ENCODE data around the gene PIK3IP1.
"Not testable (repeated sequence)": the region's sequence is repeated elsewhere in the genome, so short reads cannot be mapped to it uniquely, and the experiment has no call there.

The PIK3IP1 gene, protein sequence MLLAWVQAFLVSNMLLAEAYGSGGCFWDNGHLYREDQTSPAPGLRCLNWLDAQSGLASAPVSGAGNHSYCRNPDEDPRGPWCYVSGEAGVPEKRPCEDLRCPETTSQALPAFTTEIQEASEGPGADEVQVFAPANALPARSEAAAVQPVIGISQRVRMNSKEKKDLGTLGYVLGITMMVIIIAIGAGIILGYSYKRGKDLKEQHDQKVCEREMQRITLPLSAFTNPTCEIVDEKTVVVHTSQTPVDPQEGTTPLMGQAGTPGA

DNA sequence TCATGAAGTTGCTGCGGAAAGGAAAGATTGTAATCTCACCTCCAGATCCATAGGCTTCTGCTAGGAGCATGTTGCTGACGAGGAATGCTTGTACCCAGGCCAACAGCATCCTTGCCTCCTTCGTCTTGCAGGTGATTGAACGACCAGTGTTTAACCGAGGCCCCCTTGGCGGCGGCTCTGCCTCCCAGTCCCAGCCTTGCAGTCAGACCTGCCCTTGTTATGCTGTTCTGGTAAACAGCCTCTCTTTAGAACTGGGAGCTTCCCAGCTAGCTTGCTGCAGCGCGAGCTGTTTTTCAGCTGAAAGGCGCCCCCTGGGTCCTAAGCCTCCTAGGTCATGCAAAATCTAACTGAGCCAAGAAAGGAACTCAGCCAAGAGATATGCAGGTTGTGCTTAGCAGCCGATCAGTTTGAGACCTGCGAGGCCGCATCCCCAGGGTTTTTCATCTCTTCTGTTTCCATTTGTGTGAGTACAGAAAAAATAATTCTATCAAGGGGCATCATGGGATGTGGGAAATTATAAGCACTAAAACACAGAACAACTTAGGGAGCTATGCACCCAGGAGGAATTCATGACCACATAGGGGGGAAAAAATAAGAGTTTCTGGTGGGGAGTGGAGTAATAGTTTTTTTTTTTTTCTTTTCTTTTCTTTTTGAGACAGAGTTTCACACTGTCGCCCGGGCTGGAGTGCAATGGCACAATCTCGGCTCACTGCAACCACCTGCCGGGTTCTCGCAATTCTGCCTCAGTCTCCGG is at the start of gene PIK3IP1:
PIK3IP1 (minus strand) TSS at position 253 of the 754 bp plus-strand sequence; CDS start at position 109, 144 bp downstream.
- DNase-seq = peak; percentile 95

DNA sequence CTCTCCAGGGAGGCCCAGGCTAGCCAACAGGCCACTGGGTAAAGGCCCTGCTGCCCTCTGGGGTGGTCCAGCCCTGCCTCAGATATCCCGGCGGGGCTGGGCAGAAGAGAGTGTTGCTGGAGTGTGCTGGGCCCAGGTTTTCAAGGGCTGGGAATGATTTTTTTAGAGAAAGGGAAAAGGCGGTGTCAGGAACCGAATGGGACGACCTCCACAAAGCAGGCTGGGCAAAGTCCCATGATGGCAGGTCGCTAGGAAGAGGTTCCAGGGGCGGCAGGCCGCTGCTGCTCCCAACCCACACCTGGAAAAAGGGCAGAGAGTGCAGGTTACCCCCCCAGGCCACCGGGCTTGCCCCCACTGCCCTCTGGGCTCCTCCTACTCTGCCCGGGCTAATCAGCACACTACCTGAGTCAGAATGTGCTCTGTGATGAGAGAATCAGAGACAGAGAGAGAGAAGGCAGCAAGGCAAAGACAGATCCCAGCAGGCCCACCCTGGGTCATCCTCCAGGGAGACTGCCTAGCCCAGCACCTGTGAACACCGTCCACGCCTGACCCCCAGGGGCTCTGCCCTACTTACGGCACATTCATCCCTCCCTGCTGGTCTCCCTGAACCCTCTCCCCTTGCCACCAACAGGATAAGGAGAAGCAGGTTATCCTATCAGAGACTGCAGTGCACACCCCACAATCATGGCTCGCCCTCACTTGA is 49.2 kb upstream of the PIK3IP1 start:
- DNase-seq = no peak

DNA sequence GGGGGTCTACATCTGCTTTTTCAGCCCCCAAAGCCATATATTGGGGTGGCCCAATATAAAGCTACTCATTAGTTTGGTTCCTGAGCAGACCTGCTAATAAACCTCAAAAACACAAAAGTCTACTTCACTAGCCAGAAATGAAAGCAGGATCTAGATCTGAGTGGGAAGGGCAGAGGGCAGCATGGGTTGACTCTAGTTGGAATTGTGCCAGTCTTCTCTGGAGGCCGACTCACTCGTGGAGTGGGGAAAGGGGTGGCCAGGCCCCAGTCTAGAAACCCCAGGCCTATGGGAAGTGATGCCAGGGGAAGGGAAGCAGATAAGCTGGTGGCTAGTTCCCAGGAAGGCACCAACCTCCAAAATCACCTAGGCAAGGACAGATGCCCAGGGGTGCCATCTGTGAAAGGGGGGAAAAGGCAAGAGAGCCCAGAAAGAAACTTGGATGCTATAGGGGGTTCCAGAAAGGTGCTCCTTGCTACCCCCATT is 48.5 kb upstream of the PIK3IP1 start:
- DNase-seq = no peak

DNA sequence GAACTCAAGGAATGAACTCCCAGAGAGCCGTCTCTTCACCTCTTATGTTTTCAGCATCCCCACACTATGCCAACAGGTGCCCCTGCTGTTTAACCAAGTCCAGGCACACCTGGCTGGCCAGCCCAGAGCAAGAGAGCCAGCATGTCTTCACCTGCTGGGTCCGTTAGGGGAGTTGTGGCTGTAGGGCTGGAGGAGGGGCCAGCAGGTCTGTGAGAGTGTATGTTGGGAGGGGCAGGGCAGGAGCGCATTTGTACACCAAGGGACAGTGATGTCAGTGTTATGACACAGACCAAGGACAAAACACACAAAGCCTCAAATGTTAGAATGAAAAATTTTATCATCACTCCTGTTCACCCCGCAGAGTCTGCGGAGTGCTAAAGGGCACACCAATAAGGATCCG is 48.1 kb upstream of the PIK3IP1 start:
- no peak for DNase-seq

- DNase-seq = no peak
Observed at GRCh38 chr22:31339148-31339832, 47.0 kb upstream of the PIK3IP1 start.

- no peak for DNase-seq
Observed at GRCh38 chr22:31337178-31337577, 44.9 kb upstream of the PIK3IP1 start.

- DNase-seq = no peak
Observed at GRCh38 chr22:31334329-31334728, 42.0 kb upstream of the PIK3IP1 start.

DNA sequence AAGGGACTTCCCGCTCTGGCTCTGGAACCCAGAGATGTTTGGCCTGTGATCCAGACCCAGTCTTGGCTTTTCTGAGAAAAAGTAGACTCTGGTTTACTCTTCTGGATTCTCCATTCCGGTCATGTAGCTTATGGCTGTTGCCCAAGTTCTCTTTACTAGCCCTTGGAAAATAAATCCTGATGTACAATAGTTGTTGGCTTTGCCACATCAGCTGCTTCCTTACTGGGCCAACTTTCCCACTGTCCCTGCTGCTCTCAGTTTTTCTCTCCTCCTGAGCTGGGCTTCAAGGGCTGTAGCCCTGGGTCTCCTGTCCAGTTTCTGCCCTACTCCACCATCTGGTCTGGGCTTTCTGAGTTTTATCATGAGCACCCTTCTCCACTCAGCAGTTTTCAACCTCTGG is 41.4 kb upstream of the PIK3IP1 start:
- DNase-seq = no peak

DNA sequence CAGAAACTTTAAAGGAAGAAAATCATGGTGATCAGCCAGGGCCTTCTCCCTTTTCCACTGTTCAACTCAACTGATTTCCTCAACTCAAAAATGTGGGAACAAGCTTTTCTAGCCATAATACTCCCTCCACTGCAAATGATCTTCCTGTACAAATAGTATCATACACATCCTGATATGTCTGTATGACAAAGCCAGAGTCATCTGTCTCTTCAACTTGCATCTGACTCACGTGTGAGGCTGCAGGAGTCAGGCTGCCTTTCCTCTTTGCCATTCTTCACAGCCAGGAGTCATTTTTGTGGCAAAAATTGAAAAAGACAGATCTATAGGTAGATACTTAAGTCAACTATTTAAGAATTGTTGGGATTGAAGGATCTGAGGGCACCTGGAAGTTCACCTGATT is 40.6 kb upstream of the PIK3IP1 start:
- no peak for DNase-seq

DNA sequence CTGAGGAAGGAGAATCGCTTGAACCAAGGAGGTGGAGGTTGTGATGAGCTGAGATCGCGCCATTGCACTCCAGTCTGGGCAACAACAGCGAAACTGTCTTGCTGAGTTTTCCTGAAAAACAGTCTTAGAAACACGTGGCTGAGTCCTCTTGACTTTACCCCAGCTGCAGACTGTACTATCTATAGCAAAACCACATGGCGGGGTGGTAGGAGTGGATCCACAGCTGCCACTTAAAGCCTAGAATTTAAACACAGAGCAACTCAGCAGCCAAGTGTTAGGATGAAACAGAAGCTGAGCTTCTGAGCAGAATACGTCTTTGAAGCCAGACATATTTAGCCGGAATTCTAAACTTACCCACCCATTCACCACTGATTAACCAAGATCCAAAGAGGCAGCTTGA is 39.7 kb upstream of the PIK3IP1 start:
- no peak for DNase-seq

DNA sequence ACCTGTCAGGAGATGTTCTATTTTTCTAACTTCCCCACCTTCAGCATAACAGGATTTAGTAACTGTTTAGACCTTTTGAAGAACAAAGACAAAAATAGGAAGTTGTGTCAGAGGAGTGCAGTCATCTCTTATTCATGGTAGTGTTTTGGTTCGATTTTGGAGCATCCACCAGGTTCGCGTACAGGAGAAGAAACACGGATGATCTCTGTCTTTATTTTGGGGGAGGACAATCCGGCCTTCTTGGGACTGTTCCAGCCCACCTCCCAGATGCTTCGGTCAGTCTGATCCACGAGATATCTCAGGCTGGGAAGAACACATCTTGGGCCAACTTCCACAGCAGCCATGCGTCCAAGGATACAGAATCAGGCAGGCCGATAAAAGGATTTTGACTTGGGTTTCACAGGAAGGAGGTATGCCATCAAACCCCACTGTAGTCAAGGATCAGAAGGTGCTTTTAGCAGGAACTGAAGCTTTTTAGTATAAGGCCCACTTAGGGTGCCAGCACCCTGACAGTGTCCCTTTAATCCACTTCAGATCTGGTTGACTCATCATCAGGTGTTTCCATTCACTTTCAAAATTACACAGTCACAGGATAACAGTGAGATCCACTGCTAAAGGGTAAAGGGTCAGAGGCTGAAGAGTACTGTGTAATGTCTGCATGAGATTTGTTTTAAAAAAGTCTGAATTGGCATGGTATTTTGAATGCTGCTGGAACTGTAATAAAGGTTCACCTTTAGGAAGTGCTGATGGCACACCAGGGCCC is 37.3 kb upstream of the PIK3IP1 start:
- DNase-seq = no peak

GRCh38 chr22:31329029-31329428 is 36.7 kb upstream of the PIK3IP1 start:
- DNase-seq = no peak

- DNase-seq = no peak
Observed at GRCh38 chr22:31328544-31328960, 36.3 kb upstream of the PIK3IP1 start.

DNA sequence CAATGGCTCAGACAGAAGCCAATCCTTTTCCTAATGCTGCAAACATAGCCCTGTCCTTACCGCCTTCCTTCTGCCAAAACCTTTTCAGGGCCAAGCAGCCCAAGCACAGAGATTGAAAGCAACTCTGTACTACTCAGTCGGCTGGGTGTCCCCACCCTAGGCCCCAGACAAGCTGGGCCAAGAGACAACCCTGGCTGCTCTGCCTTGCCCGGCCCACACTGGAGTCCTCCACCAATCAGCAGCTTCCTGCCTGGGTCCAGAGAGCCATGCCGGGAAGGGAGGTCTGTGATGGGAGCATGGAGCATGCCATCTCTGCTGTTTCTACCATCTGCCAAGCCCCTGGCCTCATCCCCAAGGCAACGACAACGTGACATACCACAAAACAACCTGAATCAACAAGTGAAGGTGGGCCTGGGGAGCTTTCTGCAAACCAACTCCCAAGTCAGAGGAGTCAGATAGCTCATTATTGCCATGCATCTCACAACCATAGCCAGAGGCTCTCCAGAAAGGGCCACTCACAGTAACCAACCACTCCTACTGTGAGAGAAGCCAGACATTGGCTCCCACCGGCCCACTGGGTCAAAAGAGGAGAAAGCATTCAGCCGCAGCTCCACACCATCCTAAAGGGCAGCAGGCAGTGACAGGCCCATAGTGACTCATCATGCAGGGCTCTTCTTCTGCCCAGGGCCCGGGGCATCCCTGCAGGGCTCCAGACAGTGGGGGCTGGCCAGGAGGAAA is 35.7 kb upstream of the PIK3IP1 start:
- DNase-seq = no peak

GRCh38 chr22:31326877-31327276 is 34.6 kb upstream of the PIK3IP1 start:
- no peak for DNase-seq

GRCh38 chr22:31323578-31324550 is 31.6 kb upstream of the PIK3IP1 start:
- DNase-seq = no peak

GRCh38 chr22:31321421-31321820 is 29.1 kb upstream of the PIK3IP1 start:
- no peak for DNase-seq

GRCh38 chr22:31314220-31314619 is 21.9 kb upstream of the PIK3IP1 start:
- not testable (repeated sequence) for DNase-seq

- DNase-seq = peak; percentile 67
Observed at GRCh38 chr22:31313366-31314147, 21.3 kb upstream of the PIK3IP1 start.
